H1 (cell line): ENCODE measurements around the gene C6orf120.

Experiments used
- EZH2 ChIP-seq: fragments of 200-600 bp; sonication (generic); IDR thresholded peaks from 2 replicates; pipeline ENCODE4 v1.7.1; 2012; ENCODE audit warnings: low read depth, mild to moderate bottlenecking, moderate library complexity, low read length, inconsistent platforms; ENCODE audit not compliant: severe bottlenecking
- HDAC6 ChIP-seq: IDR thresholded peaks from one replicate; pipeline ENCODE4 v1.7.1; 2012; ENCODE audit warnings: low read depth, mild to moderate bottlenecking, inconsistent platforms, low read length, moderate library complexity
- POLR2A ChIP-seq, 2 experiments: IDR thresholded peaks; 1 replicate in 1 of 2; 2 replicates in 1 of 2; pipeline ENCODE4 v1.6.1; 2011; ENCODE audit warnings: low read depth in 2 of 2, low read length in 2 of 2, mild to moderate bottlenecking in 2 of 2; ENCODE audit errors: control extremely low read depth in 1 of 2
- RFX5 ChIP-seq: IDR thresholded peaks from 2 replicates; pipeline ENCODE4 v1.6.1; 2011; ENCODE audit warnings: low read depth, low read length, improper control_type of control experiment, borderline replicate concordance
- SP4 ChIP-seq: IDR thresholded peaks from 2 replicates; pipeline ENCODE4 v1.6.1; 2012; ENCODE audit warnings: low read length, inconsistent platforms
- SUZ12 ChIP-seq: fragments of 200-600 bp; sonication (generic); IDR thresholded peaks from 2 replicates; pipeline ENCODE4 v1.6.1; 2012; ENCODE audit warnings: mild to moderate bottlenecking, inconsistent platforms, low read length, moderate library complexity, mixed read lengths
- ZNF274 ChIP-seq: IDR thresholded peaks from 2 replicates; pipeline ENCODE4 v1.7.0; 2012; ENCODE audit warnings: low read length, borderline replicate concordance; ENCODE audit errors: extremely low read depth

DNA sequence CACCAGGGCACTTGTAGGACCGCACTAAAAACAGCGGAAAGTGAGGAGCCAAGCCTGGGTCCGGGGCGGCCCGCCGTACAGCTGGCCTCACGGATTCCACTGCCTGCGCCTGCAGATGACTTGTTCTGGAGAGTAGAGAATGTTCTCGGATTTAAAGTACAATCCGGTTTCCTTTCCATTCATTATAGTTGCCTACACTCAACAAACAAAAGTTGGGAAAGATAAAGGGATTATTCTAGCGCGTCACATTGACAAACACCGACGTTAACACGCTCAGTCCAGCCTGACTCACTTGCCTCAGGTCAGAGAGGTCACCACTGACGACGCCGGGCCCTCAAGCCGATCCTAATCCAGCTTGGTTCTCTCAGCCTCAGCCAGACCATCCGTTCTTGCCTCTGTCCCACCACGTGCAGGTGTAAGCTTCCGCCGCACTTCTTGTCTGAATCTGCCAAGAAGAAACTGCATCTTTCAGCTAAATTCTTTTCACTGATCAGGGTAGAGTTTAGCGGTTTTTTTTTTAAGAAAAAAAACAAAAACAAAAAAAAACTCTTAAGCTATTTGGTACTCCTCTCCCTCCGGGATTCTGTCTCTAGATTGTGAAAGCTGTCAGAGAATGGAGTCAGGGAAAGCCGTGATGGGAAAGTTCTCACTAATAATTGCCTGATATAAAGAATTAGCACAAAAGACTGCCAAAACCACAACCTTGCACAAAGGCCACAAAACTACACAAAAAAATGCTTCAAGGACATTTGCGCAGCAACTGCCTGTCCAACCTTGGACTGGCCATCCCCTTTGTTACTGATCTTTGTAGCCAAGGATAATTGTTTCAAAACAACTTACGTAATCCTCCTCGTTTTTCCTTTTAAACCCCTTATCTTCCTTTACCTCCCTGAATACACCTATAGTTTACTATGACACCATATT, 23.5 kb downstream of the C6orf120 start:
- no peak for TF ChIP-seq HDAC6
- TF ChIP-seq SP4, result no peak
- TF ChIP-seq ZNF274, result no peak
- no peak; a peak in 2 of 3 replicates for TF ChIP-seq POLR2A (IDR thresholded peaks at IDR 0.05; ENCODE audit: control extremely low read depth in 1 of 2, low read depth in 2 of 2, low read length in 2 of 2)
- TF ChIP-seq EZH2, result no peak
- no peak for TF ChIP-seq RFX5
- TF ChIP-seq SUZ12, result no peak
